GM21576 (cell line): Measurements from ENCODE around the gene FTO.
A peak's percentile ranks its signal among the peaks of the same experiment; 100 is the strongest.
"Not testable (repeated sequence)": the region's sequence is repeated elsewhere in the genome, so short reads cannot be mapped to it uniquely, and the experiment has no call there.

Source experiments
- ATAC-seq: cut with Tn5 transposase; IDR thresholded peaks from one replicate; pipeline ENCODE4 v1.9.1; 2021; ENCODE audit warnings: mild to moderate bottlenecking, moderate library complexity; ENCODE audit not compliant: unreplicated experiment

Gene FTO

DNA sequence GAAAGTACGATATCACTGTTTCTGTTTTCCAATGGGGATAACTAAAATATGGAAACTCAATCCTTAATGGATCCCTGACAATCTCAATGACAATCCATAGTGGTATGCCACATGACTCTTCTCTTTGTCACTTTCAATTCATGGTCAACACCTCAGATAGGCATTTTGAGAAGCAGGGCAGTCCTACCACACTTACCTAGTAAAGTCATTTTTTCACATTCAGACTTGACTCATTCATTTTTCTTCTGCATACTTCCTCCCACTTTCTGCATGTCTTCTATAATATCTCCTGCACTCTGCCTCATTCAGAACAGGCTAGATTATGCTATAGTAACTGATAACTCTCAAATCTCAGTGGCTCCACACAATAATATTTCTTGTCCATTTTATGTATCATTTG is 117.5 kb downstream of the FTO start:
- ATAC-seq: no peak

- no peak for ATAC-seq
Observed at GRCh38 chr16:53821957-53822625, 118.1 kb downstream of the FTO start.

DNA sequence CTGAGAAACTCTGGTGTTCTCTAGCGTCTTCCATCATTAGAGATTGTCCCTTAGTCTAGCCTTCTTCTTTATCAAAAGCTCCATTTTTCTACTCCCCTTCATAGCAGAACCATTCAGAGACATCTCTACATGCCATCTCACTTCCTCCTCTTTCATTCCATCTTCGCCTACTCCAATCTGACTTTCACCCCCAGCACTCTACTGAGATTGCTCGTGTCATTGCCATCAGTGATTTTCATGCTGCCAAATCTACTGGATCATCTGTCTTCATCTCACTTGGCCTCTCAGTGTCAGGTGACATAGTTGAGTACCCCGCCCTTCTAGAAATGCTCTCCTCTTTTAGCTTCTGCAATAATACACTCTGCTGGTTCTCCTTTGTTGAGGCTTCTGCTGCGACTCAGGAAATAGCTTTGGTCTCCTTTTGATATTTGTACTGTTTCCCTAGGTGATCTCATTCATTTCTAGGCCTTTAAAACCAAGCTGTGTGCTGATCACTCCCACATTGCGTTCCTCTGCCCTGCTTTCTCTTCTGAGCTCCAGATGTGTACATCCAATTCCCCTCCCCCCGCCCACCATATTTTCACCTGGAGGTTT is 119.1 kb downstream of the FTO start:
- ATAC-seq: peak; percentile 78

- ATAC-seq: no peak
Observed at GRCh38 chr16:53826658-53827057, 122.7 kb downstream of the FTO start.

DNA sequence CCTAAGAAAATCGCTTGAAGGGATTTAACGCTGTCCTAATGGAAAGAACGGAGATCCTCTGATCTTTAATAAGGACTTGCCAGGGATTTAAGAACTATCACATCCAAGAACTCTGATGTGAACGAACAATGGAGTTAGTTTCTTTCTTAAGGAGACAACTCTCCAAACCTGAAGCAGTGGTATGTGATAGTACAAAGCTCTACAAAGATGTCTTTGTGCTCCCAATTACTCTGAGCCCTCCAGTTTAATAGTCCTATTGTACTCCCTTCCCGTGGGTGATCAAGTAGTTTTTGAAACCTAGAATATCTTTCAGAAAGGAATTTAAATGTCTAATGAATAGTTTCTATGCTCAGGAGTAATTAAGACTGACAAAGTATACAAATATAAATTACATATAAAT is 123.8 kb downstream of the FTO start:
- no peak for ATAC-seq

DNA sequence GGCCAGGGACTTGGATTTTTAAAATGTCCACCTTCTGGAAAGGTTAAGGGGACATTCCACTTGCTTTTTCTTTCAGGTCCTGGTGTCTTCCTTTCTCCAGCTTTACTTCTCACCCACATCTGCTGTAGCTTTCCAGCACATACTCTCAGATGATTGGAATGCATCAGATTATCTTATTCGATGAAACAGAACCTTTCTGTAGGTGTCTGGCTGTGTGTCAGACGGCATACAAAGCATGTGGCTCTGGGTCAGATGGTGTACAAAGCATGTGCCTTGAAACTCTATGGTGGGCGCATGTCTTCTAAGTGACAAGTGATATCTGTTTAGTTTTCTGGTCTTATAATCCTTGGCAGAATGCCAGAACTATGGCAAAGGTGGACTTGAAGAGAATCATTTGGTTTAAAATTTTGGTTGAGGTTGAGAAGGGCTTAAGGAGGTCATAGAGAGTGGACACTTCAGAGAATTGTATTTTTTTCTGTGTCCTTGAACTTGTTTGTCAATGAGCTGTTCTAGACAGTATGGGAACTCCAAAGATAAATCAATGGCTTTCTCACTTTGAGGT is 125.3 kb downstream of the FTO start:
- no peak for ATAC-seq

DNA sequence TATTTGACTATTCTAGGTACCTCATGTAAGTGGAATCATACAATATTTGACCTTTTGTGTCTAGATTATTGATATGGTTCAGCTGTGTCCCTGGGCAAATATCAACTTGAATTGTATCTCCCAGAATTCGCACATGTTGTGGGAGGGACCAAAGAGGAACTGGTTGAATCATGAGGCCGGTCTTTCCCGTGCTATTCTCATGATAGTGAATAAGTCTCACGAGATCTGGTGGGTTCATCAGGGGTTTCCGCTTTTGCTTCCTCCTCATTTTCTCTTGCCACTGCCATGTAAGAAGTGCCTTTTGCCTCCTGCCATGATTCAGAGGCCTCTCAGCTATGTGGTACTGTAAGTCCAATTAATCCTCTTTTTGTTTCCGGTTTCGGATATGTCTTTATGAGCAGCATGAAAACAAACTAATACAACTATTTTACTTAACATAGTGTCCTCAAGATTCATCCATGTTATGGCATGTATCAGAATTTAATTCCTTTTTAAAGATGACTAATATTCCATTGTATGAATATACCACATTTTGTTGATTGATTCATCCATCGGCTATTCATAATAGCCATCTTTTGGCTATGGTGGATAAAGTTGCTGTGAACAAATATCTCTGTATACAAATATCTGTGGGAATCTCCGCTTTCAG is 129.1 kb downstream of the FTO start:
- ATAC-seq: no peak

GRCh38 chr16:53836142-53836541 is 132.2 kb downstream of the FTO start:
- ATAC-seq: no peak

DNA sequence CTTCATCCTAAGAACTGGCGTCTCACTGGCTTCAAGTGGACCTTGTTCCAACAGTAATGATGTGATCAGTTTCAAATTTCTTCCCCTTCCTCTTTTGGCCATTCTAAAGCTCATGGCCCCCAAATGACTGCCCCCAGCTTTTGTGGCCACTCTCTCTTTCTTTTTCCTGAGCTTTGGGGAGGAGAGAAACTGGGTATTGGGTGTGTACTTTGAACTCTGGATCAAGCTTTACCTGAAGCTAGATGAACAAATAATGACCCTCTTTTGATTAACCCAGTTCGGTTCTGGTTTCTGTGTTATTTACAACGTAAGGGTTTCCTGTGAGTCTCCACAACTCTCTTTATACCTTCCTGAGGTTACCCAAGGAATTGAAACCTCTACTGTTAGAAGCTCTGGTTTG is 132.7 kb downstream of the FTO start:
- ATAC-seq: no peak

DNA sequence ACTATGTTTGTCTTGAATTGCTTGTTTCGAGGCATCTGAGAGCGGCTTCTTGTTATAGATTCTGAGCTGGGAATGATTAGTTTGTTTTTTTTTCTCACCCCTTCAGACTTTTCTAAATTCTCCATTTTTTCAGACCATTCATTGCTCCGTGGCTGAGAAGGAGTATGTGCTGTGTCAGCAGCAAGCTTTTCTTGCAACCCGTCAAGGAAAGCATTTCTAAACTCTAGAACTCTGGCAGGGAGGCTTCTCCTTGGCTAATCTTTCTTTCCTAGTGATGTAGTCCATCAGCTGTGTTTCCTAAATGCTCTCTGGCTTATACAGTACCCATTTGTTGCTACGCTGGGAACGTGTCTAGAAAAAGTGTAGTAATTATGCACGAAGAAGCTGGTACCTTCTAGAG is 133.5 kb downstream of the FTO start:
- ATAC-seq: no peak

- ATAC-seq: no peak
Observed at GRCh38 chr16:53839150-53839549, 135.2 kb downstream of the FTO start.

- ATAC-seq: peak; percentile 52
Observed at GRCh38 chr16:53840456-53840855, 136.5 kb downstream of the FTO start.

DNA sequence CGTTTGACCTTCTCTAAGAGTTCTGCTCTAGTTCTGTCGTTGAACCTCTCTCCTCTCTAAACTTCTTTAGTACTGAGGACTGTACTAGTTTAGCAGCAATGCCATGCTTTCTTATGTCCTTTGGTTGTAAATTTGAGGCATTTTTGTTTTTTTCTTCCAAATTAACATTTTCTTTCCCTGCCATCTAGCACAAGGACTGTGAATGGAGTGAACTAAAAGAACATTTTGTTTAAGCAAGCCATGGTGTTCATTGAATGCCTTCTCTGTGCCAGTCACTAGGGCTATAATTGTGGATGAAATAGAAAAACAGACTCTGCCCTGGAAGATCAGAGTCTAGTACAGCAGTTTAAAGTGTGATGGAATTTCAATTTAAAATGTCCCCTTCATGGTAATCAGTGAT is 137.9 kb downstream of the FTO start:
- no peak for ATAC-seq

GRCh38 chr16:53843084-53843483 is 139.1 kb downstream of the FTO start:
- ATAC-seq: no peak

GRCh38 chr16:53844804-53845203 is 140.8 kb downstream of the FTO start:
- no peak for ATAC-seq

DNA sequence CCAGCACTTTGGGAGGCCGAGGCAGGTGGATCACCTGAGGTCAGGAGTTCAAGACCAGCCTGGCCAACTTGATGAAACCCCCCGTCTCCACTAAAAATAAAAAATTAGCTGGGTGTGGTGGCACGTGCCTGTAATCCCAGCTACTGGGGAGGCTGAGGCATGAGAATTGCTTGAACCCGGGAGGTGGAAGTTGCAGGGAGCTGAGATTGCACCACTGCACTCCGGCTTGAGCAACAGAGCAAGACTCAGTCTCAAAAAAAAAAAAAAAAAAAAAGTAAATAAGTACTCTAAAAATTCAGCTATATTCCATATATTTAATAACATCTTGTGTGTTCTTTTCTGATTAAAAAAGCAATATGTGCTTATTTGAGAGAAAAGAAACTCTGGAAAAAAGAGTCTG is 142.6 kb downstream of the FTO start:
- ATAC-seq: not testable (repeated sequence)

DNA sequence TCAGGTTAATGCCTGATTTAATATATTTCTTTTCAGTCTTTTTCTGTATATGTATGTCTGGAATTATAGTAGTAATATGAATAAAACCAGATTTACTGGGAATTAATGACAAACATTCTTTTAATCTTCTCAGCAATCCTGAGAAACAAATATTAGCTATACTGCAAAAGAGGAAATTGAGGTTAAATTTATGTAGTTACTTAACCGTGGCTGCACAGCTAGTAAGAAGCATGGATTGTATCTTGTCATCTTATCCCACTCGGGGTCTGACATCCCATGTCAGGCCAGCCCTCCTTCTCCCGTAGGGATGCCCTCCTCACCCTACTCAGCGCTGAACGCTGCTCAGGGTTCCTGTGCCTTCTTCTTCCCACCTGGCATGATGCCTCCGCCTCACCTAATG is 143.0 kb downstream of the FTO start:
- no peak for ATAC-seq

DNA sequence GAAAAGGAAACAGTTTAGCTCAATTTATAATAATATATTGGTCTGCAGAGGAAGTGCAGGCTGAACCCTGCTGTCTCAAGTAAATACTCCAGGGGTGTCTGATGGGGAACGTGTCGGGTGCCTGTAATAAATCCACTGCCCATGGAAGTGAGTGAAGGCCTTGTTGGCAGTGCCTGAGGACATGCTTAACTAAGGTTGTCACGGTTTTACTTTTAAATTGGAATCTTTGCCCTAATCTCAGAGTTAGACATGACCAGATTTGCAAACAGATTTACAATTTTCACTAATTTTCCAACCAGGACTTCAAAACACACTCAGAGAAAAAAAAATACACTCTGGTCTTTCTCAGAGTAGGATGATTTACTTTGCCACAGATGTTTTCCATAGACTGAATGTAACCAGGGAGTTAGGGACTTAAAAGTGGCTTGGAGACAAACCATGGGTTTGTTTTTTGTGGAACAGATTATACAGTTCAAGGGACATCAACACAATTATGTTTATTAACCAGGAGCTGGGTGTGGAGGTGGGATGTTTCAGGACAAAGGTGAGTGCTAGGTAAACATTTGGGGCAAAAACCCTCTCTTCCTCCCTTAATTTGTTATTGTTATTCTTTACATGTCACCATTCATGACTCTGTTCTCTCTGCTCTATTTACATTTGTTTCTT is 144.5 kb downstream of the FTO start:
- ATAC-seq: no peak

GRCh38 chr16:53848950-53849349 is 145.0 kb downstream of the FTO start:
- no peak for ATAC-seq

DNA sequence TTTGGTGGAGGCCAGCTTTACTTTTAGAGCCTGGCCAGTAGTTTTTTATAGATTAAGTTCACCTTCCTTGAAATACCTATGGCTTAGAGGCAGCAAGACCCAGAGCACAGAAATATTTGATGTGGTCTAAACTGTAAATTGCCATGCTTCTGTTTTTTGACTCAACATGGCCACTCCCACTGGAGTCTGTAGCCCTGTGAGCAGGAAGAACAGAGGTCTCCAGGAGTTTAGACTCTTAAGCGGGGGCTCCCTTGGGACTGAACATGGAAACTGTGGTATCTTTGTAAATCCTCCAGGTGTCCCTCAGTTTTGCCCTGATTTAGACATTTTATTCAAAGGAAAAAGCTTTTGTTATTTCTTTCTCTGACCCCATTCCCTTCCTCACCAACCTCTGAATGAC is 145.6 kb downstream of the FTO start:
- no peak for ATAC-seq

GRCh38 chr16:53849994-53850393 is 146.0 kb downstream of the FTO start:
- no peak for ATAC-seq

- ATAC-seq: no peak
Observed at GRCh38 chr16:53852678-53853077, 148.7 kb downstream of the FTO start.
